NOMO-1 (cell line): ENCODE results near the gene SLC12A6.
A peak's percentile ranks its signal among the peaks of the same experiment; 100 is the strongest.
"Not testable (repeated sequence)": the region's sequence is repeated elsewhere in the genome, so short reads cannot be mapped to it uniquely, and the experiment has no call there.

Experiments
- DNase-seq, 2 experiments: peaks; one replicate each; lab custom pipeline; 2025; ENCODE audit not compliant: unreplicated experiment in 2 of 2; lab: John Stamatoyannopoulos, UW

The SLC12A6 gene

GRCh38 chr15:34358367-34358766 is 20.8 kb upstream of the SLC12A6 start:
- no peak for DNase-seq

GRCh38 chr15:34357653-34358052 is 20.1 kb upstream of the SLC12A6 start:
- no peak for DNase-seq

- DNase-seq: no peak
Observed at GRCh38 chr15:34355241-34355640, 17.7 kb upstream of the SLC12A6 start.

GRCh38 chr15:34354286-34354685 is 16.7 kb upstream of the SLC12A6 start:
- DNase-seq: no peak

- DNase-seq: no peak
Observed at GRCh38 chr15:34353627-34354026, 16.0 kb upstream of the SLC12A6 start.

GRCh38 chr15:34352996-34353395 is 15.4 kb upstream of the SLC12A6 start:
- DNase-seq: not testable (repeated sequence)

- DNase-seq: no peak
Observed at GRCh38 chr15:34349769-34350168, 12.2 kb upstream of the SLC12A6 start.

- DNase-seq: no peak
Observed at GRCh38 chr15:34348735-34349300, 11.2 kb upstream of the SLC12A6 start.

- no peak for DNase-seq
Observed at GRCh38 chr15:34347951-34348638, 10.5 kb upstream of the SLC12A6 start.

- peak; percentile 87 to 93 for DNase-seq
Observed at GRCh38 chr15:34342737-34343575, 5.4 kb upstream of the SLC12A6 start, which contains the start of the genes NOP10 and NUTM1. Gene NOP10, minus strand, starts transcription at chr15:34343136. Its CDS starts 63 bp downstream, at chr15:34343073. Gene NUTM1, plus strand, starts transcription at chr15:34343315. Its CDS starts 382 bp downstream, at chr15:34343697.

- not testable (repeated sequence) for DNase-seq
Observed at GRCh38 chr15:34342213-34342736, 4.7 kb upstream of the SLC12A6 start.

- no peak for DNase-seq
Observed at GRCh38 chr15:34341381-34342212, 4.0 kb upstream of the SLC12A6 start.

GRCh38 chr15:34339946-34340345 is 2.4 kb upstream of the SLC12A6 start:
- DNase-seq: no peak

GRCh38 chr15:34338347-34338746 is 766 bp upstream of the SLC12A6 start:
- no peak for DNase-seq

GRCh38 chr15:34336991-34337556 is 507 bp downstream of the SLC12A6 start:
- DNase-seq: no peak

GRCh38 chr15:34336231-34336990 is 1.2 kb downstream of the SLC12A6 start:
- no peak for DNase-seq

- peak; percentile 22 to 54 for DNase-seq
Observed at GRCh38 chr15:34335176-34336032, 2.2 kb downstream of the SLC12A6 start.

- no peak for DNase-seq
Observed at GRCh38 chr15:34334672-34335071, 2.9 kb downstream of the SLC12A6 start.
